ENCODE data around the gene AHR.

Gene AHR

DNA sequence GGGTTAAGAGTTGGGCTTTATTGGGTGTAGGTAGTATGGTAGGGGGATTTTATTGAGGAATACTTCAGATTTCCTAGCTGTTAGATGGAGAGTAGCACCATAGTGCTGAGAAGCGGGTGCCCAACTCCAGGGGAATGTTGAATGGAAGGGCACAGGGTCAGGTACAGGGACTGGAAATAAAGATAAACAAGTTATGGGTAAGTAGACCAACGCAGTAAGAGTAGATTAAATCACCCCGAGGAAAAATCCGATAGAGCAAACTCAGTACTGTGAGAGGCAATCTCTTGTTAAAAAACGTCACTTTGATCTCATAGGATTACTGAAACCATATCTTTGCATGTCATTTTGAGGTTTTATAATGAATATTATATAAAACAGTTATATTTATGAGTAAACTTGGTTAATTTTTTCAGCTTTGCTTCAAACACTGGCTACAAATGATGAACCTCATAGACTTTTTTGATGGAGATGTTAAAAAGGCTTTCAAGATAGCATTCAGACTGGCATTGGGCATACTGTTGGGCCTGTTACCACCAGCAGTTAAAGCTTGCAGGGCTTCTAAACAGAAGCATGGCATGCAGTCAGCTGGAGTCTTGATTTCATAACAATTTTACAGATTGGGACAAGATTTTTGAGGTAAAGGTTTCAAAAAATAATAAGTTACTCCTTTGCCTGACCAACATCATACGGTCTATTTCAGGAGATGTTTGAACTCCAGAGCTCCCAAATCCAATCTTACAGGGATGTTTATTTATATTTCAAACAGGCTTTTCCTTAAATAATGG, 7.1 kb downstream of the AHR start:
- no peak for DNase-seq

DNA sequence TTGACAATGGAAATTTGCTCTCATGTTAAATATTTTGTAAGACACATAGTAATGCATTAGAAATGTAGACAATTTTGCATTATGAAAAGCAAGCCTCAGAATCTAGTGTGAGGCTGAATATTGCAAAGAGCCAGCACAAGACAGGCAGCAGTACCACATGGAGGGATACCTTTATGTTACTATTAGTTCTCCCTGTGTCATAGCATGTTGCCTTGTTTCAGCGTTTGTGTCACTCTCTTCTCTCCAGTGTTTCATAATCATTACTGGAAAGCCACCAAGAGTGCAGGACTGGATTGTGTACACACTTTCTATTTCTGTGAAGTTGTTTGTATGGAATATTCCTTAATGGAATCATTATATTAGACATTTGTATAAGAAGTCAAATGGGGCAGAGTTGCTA, 8.5 kb downstream of the AHR start:
- no peak for DNase-seq

DNA sequence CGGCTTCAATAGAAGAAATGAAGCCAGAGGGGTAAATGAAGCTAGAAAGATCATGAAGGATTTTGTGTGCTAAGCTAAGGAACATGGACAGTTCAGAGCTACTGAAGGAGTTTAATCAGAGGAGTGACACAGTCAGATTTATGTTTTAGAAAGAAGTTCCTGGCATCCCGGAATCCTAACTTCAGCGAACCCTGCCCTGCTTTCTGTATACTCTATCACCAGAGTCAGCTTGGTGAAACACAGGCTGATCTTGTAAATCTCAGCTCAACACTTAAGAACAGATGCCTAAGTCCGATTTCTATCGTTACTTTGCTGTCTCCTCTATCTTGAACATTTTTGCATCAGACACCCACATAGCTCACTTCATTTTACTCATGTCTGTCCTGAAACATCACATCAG, 9.1 kb downstream of the AHR start:
- no peak for DNase-seq

DNA sequence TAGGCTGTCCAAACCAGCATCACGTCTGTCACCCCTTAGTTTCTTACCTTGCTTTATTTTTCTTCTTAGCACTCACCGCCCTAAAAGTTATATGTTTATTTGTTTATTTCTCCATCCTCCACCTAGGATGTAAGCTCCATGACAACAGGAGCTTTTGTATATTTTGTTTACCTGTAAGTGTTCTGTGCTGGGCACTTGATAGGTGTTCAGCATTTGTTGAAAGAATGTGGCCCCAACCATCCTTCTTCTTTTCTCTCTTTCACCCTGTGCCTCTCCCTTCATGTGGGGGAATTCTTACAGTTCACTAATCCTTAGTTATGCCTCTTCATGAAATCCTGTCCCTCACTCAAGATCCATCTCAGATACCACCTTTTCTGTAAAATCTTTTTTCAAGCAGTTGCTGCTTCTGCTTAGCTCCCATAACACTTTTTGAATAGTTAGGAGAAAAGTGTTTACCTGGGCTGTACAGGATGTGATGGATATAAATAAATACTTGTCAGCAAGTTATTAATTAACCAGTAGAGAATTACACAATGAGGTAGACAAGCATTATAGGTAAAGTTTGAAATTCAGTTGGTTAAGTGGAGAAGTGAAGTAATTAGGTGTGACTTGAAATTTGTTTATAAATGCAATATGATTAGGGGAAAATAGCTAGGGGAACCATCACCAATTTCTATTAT, 9.7 kb downstream of the AHR start:
- DNase-seq = no peak

DNA sequence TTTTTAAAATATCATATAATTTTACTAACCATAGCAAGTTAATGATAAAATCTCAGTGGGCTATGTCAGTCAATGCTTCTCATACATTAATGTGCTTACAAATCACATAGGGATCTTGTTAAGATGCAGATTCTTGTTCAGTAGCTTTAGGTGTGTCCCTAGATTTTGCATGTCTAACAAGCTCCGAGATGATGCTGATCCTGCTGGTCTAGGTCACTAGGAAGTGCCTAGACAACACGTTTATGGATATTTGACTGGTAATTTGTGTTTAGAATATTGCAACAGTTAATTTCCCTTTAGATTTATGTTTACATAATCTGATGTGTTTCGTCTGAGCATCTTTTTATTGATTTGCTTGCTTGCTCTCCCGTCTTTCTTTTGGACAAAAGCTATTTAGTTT, 12.7 kb downstream of the AHR start:
- DNase-seq = no peak

DNA sequence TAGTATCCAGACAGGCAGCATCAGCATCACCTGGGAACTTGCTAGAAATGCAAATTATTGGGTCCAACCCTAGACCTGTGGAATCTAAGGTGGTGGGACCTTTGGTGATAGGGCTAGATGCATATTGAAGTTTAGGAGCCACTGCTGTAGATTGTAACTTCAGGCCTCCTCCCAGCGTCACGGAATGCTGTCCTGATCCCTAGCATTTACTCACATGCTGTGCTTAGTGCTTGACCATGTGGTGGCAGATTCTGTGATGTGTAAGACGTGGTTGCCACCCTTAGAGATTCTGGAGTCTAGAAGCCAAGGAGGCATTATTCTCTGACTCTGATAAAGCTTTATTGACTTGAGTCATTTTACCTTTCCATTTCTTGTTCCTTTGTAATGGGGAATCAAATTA, 13.5 kb downstream of the AHR start:
- DNase-seq = no peak

DNA sequence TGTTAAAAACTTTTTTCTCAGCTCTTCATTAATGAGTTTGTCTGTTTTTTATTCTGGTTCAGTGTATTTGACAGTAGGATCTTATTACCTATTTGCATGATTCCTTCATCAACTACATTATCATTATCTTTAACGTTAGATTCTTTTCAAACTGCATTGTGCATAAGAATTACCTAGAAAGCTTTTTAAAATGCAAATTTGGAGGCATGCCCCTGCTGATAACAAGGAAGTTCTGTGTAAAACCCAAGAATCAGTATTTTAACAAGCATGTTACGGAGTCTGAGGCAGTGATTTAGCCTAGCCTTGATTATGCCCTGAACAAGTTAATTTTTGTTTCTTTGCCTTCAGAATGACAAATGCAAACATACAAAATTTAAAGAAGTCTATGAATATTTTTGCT, 14.2 kb downstream of the AHR start:
- no peak for DNase-seq

DNA sequence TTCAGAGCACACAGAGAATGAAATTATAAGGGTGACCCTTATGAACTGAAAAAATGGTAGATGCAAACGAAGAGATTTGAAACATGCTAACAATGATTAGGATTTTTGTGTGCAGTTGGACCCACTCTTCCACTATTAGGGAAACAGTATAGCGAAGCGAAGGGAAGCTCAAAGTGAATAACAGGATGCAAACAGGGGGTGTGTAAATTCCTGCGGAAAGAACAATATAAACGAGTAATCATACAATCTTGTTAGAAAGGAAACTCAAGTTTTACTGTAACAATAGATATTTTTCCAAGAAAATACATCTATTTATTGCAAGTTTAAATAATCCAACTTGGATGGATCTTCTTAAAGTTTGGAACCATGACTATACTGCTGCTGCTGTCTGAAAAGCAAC, 14.7 kb downstream of the AHR start:
- no peak for DNase-seq

DNA sequence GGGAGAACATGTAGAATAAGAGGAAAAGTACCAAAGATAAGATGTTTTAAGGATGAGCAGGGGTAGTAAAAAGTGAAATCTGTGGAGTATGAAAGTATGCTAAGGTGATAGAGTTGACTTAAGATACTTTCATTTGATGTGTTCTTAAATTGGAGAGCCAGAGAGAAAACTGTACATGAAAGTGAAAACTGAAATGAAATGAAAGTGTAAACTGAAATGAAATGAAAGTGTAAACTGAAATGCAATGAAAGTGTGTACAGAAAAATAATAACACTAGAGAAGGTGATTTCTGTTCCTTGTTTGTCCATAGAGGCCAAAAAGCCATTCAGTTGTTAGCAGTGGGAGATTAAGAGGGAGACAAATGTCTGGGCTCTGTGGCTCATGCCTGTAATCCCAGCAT, 17.5 kb downstream of the AHR start:
- DNase-seq = no peak

DNA sequence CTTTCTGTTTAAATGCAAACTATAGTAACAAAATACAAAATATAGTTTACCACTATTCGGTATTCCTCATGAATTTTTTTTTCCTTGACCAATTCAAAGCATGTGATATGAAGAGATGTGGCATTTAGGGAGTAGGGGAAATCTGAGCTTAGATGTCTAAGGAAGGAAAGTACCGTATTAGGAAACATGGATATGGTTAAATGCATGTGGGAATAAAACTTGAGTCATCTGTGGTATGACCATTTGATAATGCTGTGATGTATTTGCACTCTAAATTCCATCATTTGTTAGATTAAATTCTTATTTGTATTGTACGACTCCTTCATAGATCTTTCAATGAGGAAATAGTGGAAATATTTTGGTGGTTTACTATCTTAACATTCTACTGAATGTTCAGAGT, 19.7 kb downstream of the AHR start:
- no peak for DNase-seq

DNA sequence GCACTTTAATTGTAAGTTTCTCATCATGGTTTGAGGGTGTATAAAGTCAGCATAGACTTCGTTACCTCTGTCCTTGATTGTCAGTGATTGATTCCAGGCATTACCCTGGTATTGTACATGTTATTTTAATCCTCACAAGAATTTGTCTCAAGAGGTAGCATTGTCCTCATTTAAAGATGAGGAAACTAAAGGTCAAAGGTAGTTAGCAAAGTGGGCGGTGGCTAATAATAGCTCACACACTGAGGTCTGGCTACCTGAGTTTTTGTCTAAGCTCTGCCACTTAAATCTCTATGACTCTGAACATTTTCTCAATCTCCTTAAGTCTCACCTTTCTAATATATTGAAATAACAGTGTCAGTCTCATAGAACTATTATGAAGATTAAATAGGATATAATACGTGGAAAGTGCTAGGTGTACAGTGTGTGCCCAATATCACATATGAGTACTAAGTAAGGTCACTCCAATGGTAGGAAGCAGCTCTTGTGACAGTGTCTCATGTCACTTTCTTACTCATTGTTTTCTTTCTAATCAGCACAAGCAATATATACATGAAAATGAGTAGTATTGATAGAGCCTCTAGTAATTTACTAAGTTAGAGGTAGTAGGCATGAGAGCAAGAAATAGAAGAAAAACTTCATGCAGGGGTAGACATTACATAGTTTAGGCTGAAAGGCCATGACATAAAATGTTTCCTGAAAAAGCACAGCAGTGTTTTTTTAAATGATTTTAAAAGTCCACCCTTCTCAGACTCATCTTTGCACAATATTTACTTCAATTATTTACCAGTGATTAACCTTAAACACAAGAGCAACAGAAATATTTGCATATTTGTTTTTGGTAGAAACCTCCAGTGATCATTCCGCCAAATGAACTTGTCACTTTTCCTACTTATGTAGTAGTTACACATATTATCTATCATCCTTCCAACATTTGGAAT, 21.0 kb downstream of the AHR start:
- no peak for DNase-seq

DNA sequence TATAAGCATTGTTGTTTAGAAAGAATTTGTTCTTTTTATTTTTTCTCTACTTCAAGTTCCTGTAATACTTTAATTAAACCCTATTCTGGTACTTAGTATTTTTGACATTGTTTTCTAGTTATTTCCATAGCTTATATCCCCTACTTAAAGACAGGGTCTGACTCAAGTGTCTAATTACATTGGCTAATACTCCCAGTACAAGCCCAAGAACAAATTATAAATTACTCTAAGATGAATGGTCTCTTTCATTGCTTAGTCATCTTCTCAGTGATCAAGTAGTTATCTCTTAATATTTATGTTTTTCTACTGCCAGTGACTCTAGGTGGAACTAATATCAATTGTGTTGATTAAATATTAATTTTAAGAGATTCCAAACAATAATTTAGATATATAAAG, 21.6 kb downstream of the AHR start:
- DNase-seq = no peak

DNA sequence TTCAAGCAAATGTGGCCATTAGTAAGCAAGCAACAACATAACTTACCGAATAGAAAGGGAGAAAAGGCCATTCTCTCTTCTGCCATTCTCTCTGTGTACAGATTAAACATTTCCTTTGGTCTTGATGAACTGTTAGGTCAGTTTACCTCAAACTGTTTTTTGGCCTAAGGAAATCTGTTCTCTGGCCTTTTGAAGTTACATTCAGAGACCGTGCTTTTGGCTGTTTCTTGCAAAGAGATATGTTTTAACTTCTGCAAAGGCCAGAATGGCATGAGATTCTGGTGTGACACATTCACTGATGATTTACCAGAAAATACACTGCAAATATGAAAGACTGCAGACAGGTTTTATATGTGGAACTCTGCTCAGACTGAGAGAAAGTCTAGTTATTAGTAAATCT, 22.2 kb downstream of the AHR start:
- DNase-seq = no peak

DNA sequence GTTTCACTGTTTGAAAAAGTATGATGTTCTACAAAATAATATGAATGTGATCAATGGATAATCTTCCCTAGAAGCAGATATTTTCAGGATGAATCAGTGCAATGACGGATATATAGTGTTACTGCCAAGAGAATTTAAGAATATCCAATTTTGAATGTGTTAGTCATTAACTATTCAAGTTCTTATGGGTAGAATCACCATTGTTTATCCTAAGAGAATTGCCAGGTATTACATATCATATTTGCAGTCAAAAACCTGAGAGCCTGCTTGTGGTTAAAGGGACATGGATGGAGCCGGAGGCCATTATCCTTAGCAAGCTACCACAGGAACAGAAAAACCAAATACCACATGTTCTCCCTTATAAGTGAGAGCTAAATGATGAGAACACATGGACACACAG, 26.9 kb downstream of the AHR start:
- DNase-seq = no peak

DNA sequence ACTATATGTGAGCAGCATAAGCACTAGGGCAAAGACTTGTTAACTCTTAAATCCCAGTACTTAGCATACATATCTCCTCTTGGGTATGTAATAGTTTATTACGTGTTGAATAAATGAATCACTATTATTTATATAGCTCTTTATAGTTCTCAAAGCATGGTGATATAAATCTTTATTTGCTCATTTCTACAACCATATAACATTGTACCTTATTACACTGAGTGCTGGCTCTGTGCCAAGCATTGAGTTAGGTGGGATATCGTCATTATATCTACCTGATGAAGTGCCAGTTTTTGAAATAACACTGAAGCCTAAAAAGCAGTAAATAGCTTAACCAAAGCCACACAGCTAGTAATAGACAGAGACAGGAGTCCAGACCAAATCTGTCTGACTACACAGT, 27.9 kb downstream of the AHR start:
- DNase-seq = no peak

DNA sequence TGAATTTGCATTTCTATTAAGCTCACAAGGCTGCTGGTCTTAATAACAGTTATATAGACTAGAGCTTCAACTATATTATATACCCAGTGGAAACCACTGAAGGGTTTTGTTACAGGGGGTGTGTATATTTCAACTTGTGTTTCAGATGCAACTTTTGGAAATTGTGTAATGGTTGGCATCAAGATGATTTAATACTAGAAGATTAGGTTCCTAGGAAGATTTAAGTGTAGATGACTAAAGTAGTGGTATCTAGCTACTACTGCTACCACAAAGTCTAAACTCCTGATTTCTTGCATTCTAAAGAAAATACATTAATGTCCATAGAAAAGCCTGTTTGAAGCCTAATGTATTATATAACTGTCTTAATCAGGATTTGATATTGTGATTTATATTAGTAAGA, 30.2 kb downstream of the AHR start:
- no peak for DNase-seq

DNA sequence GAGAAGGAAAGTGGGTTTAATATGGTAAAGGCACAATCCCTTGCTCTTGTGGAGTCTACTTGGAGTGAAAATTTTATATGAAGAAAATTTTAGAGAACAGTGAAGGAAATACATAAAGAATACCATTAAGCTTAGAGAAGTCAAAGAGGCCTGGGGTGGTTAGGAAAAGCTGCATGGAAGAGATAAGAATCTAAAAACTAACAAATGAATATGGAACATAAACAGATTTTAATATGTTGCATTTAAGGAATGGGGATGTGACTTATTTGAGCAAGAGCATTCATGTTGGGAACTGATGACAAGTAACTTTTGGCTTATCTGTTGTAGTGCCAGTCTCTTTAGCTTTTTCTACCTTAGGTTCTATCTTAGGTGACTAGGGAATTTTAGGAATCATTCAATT, 31.0 kb downstream of the AHR start:
- no peak for DNase-seq

DNA sequence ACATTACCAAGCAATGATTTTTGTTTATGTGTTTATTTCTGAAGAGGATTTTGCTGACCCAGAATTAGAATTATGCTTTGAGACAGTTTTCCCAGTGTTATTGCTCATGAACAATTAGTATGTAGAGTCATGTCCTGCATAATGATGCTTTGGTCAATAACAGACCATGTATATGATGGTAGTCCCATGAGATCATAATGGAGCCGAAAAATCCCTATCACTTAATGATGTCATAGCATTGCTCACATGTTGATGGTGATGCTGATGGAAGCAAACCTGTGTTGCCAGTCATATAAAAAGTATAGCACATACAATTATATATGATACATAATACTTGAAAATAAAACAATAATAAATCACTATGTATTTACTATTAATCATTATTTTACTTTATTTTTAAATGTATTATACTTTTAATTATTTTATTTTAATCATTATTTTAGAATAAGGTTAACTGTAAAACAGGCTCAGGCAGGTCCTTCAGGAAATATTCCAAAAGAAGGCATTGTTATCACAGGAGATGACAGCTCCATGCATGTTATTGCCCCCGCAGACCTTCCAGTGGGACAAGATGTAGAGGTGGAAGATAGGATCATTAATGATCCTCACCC, 33.5 kb downstream of the AHR start:
- no peak for DNase-seq

DNA sequence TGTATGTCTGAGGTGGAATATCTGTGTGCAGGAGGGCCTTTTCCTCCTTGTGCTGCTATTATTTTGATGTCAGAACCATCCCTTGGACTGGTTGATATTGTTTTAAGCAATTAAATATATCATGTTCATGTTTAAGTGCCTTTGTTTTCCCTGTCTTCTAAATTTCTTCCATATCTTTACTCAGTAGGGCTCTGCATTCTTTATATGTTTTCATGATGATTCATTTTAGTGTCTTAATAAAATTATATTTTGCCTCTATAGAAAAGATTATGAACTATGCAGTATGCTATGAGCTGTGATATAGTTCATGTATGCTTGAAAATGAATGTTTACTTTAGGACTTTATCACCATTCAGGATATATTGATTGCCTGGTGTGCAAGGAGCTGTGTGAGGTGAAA, 34.8 kb downstream of the AHR start:
- DNase-seq = no peak

DNA sequence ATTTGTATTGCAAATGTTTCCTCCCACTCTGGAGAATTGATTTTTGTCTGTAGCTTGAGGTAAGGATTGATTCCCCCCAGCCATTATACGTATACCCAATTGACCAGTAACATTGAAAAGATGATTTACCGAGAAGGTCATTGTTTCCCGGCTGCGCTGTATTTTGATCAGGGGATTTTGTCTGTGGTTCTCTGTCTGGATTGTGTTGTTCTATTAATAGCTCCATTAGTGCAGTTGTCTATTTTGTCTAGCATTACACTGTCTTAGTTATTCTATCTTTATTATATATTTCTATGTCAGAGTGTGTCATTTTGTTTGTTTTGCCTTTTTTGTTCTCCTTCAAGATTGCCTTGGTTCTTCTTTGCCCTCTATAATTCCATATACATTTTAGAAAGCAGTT, 37.7 kb downstream of the AHR start:
- DNase-seq = no peak

DNA sequence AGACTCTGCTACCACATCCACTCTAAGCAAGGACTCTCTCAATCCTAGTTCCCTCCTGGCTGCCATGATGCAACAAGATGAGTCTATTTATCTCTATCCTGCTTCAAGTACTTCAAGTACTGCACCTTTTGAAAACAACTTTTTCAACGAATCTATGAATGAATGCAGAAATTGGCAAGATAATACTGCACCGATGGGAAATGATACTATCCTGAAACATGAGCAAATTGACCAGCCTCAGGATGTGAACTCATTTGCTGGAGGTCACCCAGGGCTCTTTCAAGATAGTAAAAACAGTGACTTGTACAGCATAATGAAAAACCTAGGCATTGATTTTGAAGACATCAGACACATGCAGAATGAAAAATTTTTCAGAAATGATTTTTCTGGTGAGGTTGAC, 40.7 kb downstream of the AHR start:
- no peak for DNase-seq

DNA sequence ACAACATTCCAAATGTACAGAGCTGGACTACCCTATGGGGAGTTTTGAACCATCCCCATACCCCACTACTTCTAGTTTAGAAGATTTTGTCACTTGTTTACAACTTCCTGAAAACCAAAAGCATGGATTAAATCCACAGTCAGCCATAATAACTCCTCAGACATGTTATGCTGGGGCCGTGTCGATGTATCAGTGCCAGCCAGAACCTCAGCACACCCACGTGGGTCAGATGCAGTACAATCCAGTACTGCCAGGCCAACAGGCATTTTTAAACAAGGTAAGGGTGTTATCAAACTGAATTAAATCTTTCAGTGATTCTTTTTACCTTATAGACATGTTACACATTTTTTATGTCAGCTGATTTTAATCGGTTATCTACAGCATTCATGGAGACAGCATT, 41.5 kb downstream of the AHR start:
- no peak for DNase-seq

DNA sequence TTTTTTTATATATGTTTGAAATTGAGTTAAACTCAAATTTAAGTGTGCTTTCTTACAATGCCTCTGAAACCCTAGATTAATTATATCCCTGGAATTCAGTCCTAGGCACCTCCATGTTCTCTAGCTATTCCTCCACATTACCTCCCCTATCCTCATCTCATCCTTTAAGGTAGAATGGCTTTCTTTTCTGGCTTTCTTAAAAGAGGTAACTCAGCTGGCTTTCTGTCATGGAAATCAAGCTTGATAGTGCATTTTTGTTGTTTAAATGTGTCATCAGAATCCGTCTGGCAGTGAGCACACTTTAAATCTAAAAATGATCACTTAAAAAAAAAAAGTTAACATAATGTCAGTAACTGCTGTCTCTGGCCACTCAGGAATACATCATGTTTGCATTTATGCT, 42.2 kb downstream of the AHR start:
- no peak for DNase-seq
